Mammary epithelial cell (primary cell): ENCODE measurements around the gene NAA15.

Experiments
- EZH2 ChIP-seq: IDR thresholded peaks from 2 replicates; pipeline ENCODE4 v1.6.1; 2012; ENCODE audit warnings: low read length, inconsistent platforms, borderline replicate concordance
- TF ChIP-seq, protein P1 (sequence below), 2 donors: IDR thresholded peaks in 1 of 2; conservative IDR thresholded peaks in 1 of 2; 2 replicates each; pipeline ENCODE4 v1.5.1; 2011 to 2012; ENCODE audit warnings: inconsistent platforms in 2 of 2, low read length in 2 of 2, mild to moderate bottlenecking in 2 of 2, control low read depth in 1 of 2, low read depth in 1 of 2; ENCODE audit not compliant: insufficient read depth in 1 of 2; ENCODE audit errors: extremely low read depth in 1 of 2

- TF ChIP-seq, protein P1, sequence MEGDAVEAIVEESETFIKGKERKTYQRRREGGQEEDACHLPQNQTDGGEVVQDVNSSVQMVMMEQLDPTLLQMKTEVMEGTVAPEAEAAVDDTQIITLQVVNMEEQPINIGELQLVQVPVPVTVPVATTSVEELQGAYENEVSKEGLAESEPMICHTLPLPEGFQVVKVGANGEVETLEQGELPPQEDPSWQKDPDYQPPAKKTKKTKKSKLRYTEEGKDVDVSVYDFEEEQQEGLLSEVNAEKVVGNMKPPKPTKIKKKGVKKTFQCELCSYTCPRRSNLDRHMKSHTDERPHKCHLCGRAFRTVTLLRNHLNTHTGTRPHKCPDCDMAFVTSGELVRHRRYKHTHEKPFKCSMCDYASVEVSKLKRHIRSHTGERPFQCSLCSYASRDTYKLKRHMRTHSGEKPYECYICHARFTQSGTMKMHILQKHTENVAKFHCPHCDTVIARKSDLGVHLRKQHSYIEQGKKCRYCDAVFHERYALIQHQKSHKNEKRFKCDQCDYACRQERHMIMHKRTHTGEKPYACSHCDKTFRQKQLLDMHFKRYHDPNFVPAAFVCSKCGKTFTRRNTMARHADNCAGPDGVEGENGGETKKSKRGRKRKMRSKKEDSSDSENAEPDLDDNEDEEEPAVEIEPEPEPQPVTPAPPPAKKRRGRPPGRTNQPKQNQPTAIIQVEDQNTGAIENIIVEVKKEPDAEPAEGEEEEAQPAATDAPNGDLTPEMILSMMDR (conservative IDR thresholded peaks at IDR 0.05 in 1 of 2, IDR thresholded peaks at IDR 0.05 in 1 of 2; ENCODE audit: extremely low read depth in 1 of 2, insufficient read depth in 1 of 2, low read depth in 1 of 2, low read length in 2 of 2) = no peak
- no peak for TF ChIP-seq EZH2
Measured at GRCh38 chr4:139367421-139368090, 66.3 kb downstream of the NAA15 start.
